ENCODE data around the gene VEZF1.

DNA sequence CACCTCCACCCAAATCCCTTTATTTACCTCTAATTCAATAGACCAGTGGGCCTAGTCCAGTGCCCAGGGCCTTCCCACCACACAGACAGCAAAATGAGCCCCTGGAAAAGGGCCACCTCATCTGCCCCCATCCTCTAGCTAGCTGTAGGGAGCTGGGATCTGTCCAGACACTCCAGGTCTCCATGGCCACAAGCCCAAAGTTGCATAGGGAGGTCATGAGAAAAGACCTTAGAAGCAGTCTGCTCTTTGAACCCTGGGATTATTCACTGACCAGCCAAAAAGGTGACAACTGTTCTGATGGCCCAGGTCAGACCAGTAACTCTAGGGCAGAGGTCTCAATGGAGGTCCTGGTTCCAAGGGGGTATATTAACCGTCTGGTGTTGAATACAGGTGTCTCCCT is 34.8 kb downstream of the VEZF1 start:
- TF ChIP-seq, protein P1, sequence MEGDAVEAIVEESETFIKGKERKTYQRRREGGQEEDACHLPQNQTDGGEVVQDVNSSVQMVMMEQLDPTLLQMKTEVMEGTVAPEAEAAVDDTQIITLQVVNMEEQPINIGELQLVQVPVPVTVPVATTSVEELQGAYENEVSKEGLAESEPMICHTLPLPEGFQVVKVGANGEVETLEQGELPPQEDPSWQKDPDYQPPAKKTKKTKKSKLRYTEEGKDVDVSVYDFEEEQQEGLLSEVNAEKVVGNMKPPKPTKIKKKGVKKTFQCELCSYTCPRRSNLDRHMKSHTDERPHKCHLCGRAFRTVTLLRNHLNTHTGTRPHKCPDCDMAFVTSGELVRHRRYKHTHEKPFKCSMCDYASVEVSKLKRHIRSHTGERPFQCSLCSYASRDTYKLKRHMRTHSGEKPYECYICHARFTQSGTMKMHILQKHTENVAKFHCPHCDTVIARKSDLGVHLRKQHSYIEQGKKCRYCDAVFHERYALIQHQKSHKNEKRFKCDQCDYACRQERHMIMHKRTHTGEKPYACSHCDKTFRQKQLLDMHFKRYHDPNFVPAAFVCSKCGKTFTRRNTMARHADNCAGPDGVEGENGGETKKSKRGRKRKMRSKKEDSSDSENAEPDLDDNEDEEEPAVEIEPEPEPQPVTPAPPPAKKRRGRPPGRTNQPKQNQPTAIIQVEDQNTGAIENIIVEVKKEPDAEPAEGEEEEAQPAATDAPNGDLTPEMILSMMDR (IDR thresholded peaks at IDR 0.05 in 8 of 11, conservative IDR thresholded peaks at IDR 0.05 in 3 of 11), result no peak
- TF ChIP-seq POLR2A (IDR thresholded peaks at IDR 0.05), result no peak

All from spleen (tissue), 7 donors.